HL-60 (cell line): ENCODE results near the gene DAB2IP.
A peak's percentile ranks its signal among the peaks of the same experiment; 100 is the strongest.
"Not testable (repeated sequence)": the region's sequence is repeated elsewhere in the genome, so short reads cannot be mapped to it uniquely, and the experiment has no call there.

Source experiments
- DNase-seq, 2 experiments: peaks; one replicate each; pipeline ENCODE4 v3.0.0-alpha.2; 2010 to 2020; ENCODE audit warnings: low read depth in 1 of 2, low spot score in 1 of 2
- H3K27ac ChIP-seq: fragments of 250-450 bp; sonication (Bioruptor Pico); replicated peaks from 2 replicates; pipeline ENCODE4 v1.5.1; 2020; ENCODE audit warnings: mild to moderate bottlenecking, moderate library complexity
- H3K27me3 ChIP-seq: fragments of 250-450 bp; sonication (Bioruptor Pico); 2 replicates; pipeline ENCODE4 v1.5.1; 2021; ENCODE audit warnings: mild to moderate bottlenecking, moderate library complexity; ENCODE audit not compliant: insufficient read depth, poor library complexity, severe bottlenecking
- H3K4me3 ChIP-seq: replicated peaks from 2 replicates; pipeline ENCODE4 v1.5.1; 2011; ENCODE audit warnings: mild to moderate bottlenecking, control low read depth, low read length; ENCODE audit not compliant: insufficient read depth
- CTCF ChIP-seq: IDR thresholded peaks from one replicate; pipeline ENCODE4 v1.5.1; 2011; ENCODE audit warnings: low read length, control low read depth, inconsistent platforms; ENCODE audit not compliant: insufficient read depth
- GABPA ChIP-seq: IDR thresholded peaks from 2 replicates; pipeline ENCODE4 v1.6.1; 2012; ENCODE audit warnings: low read depth
- POLR2AphosphoS5 ChIP-seq: IDR thresholded peaks from 2 replicates; pipeline ENCODE4 v1.6.1; 2012; ENCODE audit warnings: low read depth
- REST ChIP-seq: IDR thresholded peaks from 2 replicates; pipeline ENCODE4 v1.6.1; 2012; ENCODE audit warnings: low read depth; ENCODE audit not compliant: insufficient replicate concordance
- SPI1 ChIP-seq: IDR thresholded peaks from 2 replicates; pipeline ENCODE4 v1.6.1; 2012; ENCODE audit warnings: low read depth, mild to moderate bottlenecking, borderline replicate concordance

The DAB2IP gene

GRCh38 chr9:121613009-121613752 lies 38.3 kb upstream of the DAB2IP start:
- no peak overlapping the region for H3K27ac ChIP-seq
- H3K4me3 ChIP-seq: no peak overlapping the region
- no peak for TF ChIP-seq REST
- TF ChIP-seq CTCF: no peak
- no peak for TF ChIP-seq POLR2AphosphoS5
- no peak for TF ChIP-seq SPI1
- no peak for TF ChIP-seq GABPA
- peaks cover 13% of the 10 kb centered on the region for H3K27me3 ChIP-seq
- peak in 1 of 2 experiments; percentile 47 for DNase-seq

- H3K27ac ChIP-seq: no peak overlapping the region
- DNase-seq: no peak
- TF ChIP-seq POLR2AphosphoS5: no peak
- TF ChIP-seq GABPA: no peak
- TF ChIP-seq REST: no peak
- TF ChIP-seq SPI1: no peak
- no peak for TF ChIP-seq CTCF
- H3K4me3 ChIP-seq: no peak overlapping the region
- H3K27me3 ChIP-seq: peaks cover 6% of the 10 kb centered on the region
These were observed 35.2 kb upstream of the DAB2IP start for GRCh38 chr9:121616123-121616755.

- H3K4me3 ChIP-seq: no peak overlapping the region
- H3K27me3 ChIP-seq: no peaks in the 10 kb centered on the region
- DNase-seq: no peak
- no peak overlapping the region for H3K27ac ChIP-seq
- TF ChIP-seq REST: no peak
- no peak for TF ChIP-seq CTCF
- no peak for TF ChIP-seq POLR2AphosphoS5
- TF ChIP-seq GABPA: no peak
- no peak for TF ChIP-seq SPI1
These were observed 32.9 kb upstream of the DAB2IP start for GRCh38 chr9:121618504-121618903.

GRCh38 chr9:121618910-121619309 lies 32.5 kb upstream of the DAB2IP start:
- not testable (repeated sequence) for DNase-seq, H3K27me3 ChIP-seq, H3K4me3 ChIP-seq, H3K27ac ChIP-seq
